A673 (cell line): ENCODE data around the gene ADGRL4. TPM values are rescaled to one million over a fixed set of nuclear protein-coding genes. Genes with fewer than 3 reads are reported as not detected.
A peak's percentile ranks its signal among the peaks of the same experiment; 100 is the strongest.

Experiments
- BruUV-seq: library from RNA; stranded (reverse); fragments of 400-500 nt; replicated peaks from 2 replicates; lab custom pipeline; 2021; lab: Mats Ljungman, UMichigan
- CTCF ChIA-PET: fragments of 300-600 bp; sonication (Branson Sonifier 250); formaldehyde crosslinking; loops from one replicate; lab custom pipeline; 2022; ENCODE audit warnings: antibody characterized with exemption; lab: Charles Lee
- POLR2A ChIA-PET: fragments of 300-600 bp; sonication (Branson Sonifier 250); formaldehyde crosslinking; loops from one replicate; lab custom pipeline; 2022; ENCODE audit warnings: antibody characterized with exemption; ENCODE audit not compliant: low non-redundant PET; lab: Charles Lee
- DNase-seq: peaks from one replicate; pipeline ENCODE4 v3.0.0-alpha.2; 2015; ENCODE audit warnings: low spot score
- H3K27ac ChIP-seq: fragments of 200-600 bp; sonication (generic); 2 replicates; pipeline ENCODE4 v1.5.1; 2016; ENCODE audit warnings: mixed run types, low read depth, mild to moderate bottlenecking, mixed read lengths, antibody characterized with exemption, low read length; ENCODE audit not compliant: poor library complexity, severe bottlenecking
- H3K27me3 ChIP-seq: fragments of 200-600 bp; sonication (generic); replicated peaks from 2 replicates; pipeline ENCODE4 v1.6.1; 2017; ENCODE audit warnings: mixed run types, low read depth, mild to moderate bottlenecking, mixed read lengths, antibody characterized with exemption, low read length; ENCODE audit not compliant: insufficient read depth, poor library complexity
- H3K36me3 ChIP-seq: fragments of 200-600 bp; sonication (generic); 2 replicates; pipeline ENCODE4 v1.6.1; 2016; ENCODE audit warnings: mixed run types, mild to moderate bottlenecking, mixed read lengths, antibody characterized with exemption, low read length; ENCODE audit not compliant: insufficient read depth, poor library complexity, severe bottlenecking
- H3K4me1 ChIP-seq: fragments of 200-600 bp; sonication (generic); 2 replicates; pipeline ENCODE4 v1.6.1; 2017; ENCODE audit warnings: mixed run types, mild to moderate bottlenecking, mixed read lengths, antibody characterized with exemption, low read length; ENCODE audit not compliant: insufficient read depth, poor library complexity, severe bottlenecking
- H3K4me3 ChIP-seq: fragments of 200-600 bp; sonication (generic); 2 replicates; pipeline ENCODE4 v1.5.1; 2016; ENCODE audit warnings: low read depth, mixed run types, mild to moderate bottlenecking, mixed read lengths, low read length; ENCODE audit not compliant: poor library complexity, severe bottlenecking
- H3K9me3 ChIP-seq: fragments of 200-600 bp; sonication (generic); 2 replicates; pipeline ENCODE4 v1.6.1; 2016; ENCODE audit warnings: mixed run types, low read depth, mild to moderate bottlenecking, mixed read lengths, antibody characterized with exemption, low read length; ENCODE audit not compliant: poor library complexity, severe bottlenecking
- EZH2 ChIP-seq: fragments of 200-600 bp; sonication (generic); IDR thresholded peaks from 2 replicates; pipeline ENCODE4 v1.6.1; 2017; ENCODE audit warnings: borderline replicate concordance, low read depth, mild to moderate bottlenecking, mixed read lengths, antibody characterized with exemption, low read length; ENCODE audit not compliant: poor library complexity, severe bottlenecking
- intact Hi-C: fragments of 100-400 bp; cut with micrococcal nuclease; formaldehyde crosslinking; loops from one replicate; pipeline ENCODE4 v1.10.0; 2022; ENCODE audit not compliant: unreplicated experiment
- total RNA-seq: library from RNA; stranded (reverse); gene quantifications from 2 replicates; pipeline ENCODE4 v1.2.3, GENCODE V29; 2021
- TF ChIP-seq, protein P1 (sequence below): fragments of 300-800, 200-600 bp; sonication (generic); conservative IDR thresholded peaks from 2 replicates; pipeline ENCODE4 v1.5.1; 2017; ENCODE audit warnings: low read depth, mild to moderate bottlenecking, antibody characterized with exemption, low read length, moderate library complexity, mixed read lengths

ADGRL4 gene
- total RNA-seq, 1 experiment from 2014 or later = not detected

DNA sequence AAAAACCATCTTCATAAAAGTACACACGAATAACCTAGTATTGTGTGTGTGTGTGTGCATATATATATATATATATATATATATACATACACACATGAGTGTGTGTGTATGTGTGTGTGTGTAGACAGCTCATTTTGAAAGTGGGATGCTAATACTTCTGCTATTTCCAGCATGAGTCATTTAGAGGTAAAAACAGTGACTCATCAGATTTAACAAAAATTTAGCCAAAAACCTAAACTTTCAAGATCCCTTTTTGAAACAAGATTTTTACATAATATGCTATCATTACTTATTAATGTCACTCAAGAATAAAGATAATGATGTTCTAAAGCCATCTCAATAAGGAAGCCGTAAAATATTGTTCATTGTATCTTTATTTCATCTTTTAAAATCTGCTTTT is 35.6 kb upstream of the ADGRL4 start:
- Histone ChIP-seq H3K9me3 (peaks cover 6% of the 10 kb centered on the region), H3K4me1 (peaks cover 19% of the 10 kb centered on the region), H3K27ac (no peak overlapping the region), H3K4me3 (no peak overlapping the region), H3K27me3 (no peaks in the 10 kb centered on the region), H3K36me3 (no peaks in the 10 kb centered on the region)
- ChIA-PET POLR2A (no interaction called here), CTCF (no interaction called here)
- no TSS peak for BruUV-seq
- TF ChIP-seq, protein P1, sequence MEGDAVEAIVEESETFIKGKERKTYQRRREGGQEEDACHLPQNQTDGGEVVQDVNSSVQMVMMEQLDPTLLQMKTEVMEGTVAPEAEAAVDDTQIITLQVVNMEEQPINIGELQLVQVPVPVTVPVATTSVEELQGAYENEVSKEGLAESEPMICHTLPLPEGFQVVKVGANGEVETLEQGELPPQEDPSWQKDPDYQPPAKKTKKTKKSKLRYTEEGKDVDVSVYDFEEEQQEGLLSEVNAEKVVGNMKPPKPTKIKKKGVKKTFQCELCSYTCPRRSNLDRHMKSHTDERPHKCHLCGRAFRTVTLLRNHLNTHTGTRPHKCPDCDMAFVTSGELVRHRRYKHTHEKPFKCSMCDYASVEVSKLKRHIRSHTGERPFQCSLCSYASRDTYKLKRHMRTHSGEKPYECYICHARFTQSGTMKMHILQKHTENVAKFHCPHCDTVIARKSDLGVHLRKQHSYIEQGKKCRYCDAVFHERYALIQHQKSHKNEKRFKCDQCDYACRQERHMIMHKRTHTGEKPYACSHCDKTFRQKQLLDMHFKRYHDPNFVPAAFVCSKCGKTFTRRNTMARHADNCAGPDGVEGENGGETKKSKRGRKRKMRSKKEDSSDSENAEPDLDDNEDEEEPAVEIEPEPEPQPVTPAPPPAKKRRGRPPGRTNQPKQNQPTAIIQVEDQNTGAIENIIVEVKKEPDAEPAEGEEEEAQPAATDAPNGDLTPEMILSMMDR = no peak
- TF ChIP-seq EZH2 = no peak
- intact Hi-C loops = loop anchor here (10.0 kb wide), 2 partner anchors 63 to 187 kb away; no protein-coding TSS in a partner anchor
- DNase-seq = peak; percentile 43

DNA sequence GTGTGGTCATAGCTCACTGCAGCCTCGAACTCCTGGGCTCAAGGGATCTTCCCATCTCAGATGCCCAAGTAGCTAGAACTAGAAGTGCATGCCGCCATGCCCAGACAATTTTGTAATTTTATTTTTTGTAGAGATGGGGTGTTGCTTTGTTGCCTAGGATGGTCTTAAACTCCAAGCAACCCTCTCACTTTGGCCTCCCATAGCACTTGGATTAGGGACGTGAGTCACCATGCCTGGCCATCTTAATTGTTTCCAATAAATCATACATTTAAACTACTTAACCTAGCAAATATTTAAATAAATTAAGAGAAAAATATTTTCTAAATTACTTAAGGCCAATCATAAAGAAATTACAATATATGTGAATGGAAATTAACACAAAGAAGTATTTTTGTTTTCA is 35.1 kb upstream of the ADGRL4 start:
- POLR2A ChIA-PET = no interaction called here
- no peaks in the 10 kb centered on the region for H3K27me3 ChIP-seq
- H3K27ac ChIP-seq = no peak overlapping the region
- CTCF ChIA-PET = no interaction called here
- BruUV-seq = no TSS peak
- DNase-seq = peak; percentile 18
- intact Hi-C loops = loop anchor here (10.0 kb wide), 2 partner anchors 63 to 187 kb away; no protein-coding TSS in a partner anchor
- H3K4me1 ChIP-seq = peaks cover 19% of the 10 kb centered on the region
- no peak overlapping the region for H3K4me3 ChIP-seq
- peaks cover 10% of the 10 kb centered on the region for H3K9me3 ChIP-seq
- no peaks in the 10 kb centered on the region for H3K36me3 ChIP-seq
- TF ChIP-seq, protein P1 = no peak
- no peak for TF ChIP-seq EZH2

DNA sequence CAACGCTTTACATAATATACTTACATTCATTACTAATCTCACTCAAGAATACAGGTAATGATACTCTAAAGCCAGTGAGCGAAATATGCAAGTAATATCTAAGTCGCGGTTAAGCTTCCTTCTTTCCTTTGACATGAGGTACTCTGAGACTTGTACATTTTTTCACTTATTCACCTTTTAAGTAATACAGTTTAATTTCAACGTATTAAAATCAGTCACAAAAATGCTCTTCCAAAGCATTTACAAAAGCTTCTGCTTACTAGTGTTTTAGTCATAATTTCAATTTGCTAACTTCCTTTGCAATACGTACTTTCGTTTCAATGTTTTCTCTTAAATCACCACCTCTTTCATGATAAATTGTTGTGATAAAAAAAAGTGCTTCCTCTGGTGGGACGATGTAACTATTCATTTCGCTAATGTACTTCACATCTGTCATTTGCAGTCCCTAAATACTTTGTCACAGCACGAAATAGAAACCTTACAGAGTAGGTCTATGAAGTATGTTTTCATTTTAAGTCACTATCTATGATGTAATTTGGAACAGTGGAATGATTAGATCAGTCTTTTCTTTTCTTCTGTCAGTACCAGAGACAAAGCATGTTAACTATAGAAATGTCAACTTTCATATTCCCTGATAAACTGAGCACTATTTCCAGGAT is 34.0 kb upstream of the ADGRL4 start:
- peak overlapping the region; percentile 19 for H3K4me3 ChIP-seq
- H3K27me3 ChIP-seq = no peaks in the 10 kb centered on the region
- peaks cover 19% of the 10 kb centered on the region for H3K4me1 ChIP-seq
- intact Hi-C loops = loop anchor here (10.0 kb wide), 2 partner anchors 64 to 186 kb away; no protein-coding TSS in a partner anchor
- peak; percentile 12 for DNase-seq
- H3K27ac ChIP-seq = no peak overlapping the region
- ChIA-PET CTCF (no interaction called here), POLR2A (no interaction called here)
- no peaks in the 10 kb centered on the region for H3K36me3 ChIP-seq
- peaks cover 14% of the 10 kb centered on the region for H3K9me3 ChIP-seq
- BruUV-seq = no TSS peak
- TF ChIP-seq, protein P1 = no peak
- TF ChIP-seq EZH2 = no peak
